Transverse colon (tissue), 4 donors: Measurements from ENCODE around the gene CLINT1.

Experiments
- CTCF ChIP-seq, 5 experiments: fragments of 200-600 bp in 3 of 5; fragments of 450-650 bp in 2 of 5; sonication (generic) in 3 of 5; IDR thresholded peaks; 1 replicate in 2 of 5; 2 replicates in 3 of 5; pipeline ENCODE4 v1.5.1; 2016 to 2017; ENCODE audit warnings: antibody characterized with exemption in 5 of 5, inconsistent platforms in 3 of 5, mild to moderate bottlenecking in 2 of 5, moderate library complexity in 1 of 5
- POLR2A ChIP-seq: fragments of 450-650 bp; IDR thresholded peaks from one replicate; pipeline ENCODE4 v1.6.1; 2016; ENCODE audit warnings: antibody characterized with exemption, mild to moderate bottlenecking, moderate library complexity
- POLR2AphosphoS5 ChIP-seq, 3 donors: sonication (generic); formaldehyde crosslinking; IDR thresholded peaks; one replicate each; pipeline ENCODE4 v1.6.1; 2016; ENCODE audit warnings: antibody characterized with exemption in 3 of 3

- no peak for TF ChIP-seq POLR2A
- no peak for TF ChIP-seq CTCF (IDR thresholded peaks at IDR 0.05)
- TF ChIP-seq POLR2AphosphoS5 (IDR thresholded peaks at IDR 0.05) = no peak
Measured at GRCh38 chr5:157799578-157799977, 59.4 kb downstream of the CLINT1 start.
